Activated T-cell treated with anti-CD3 and anti-CD28 coated beads for 48 hours (primary cell): Measurements from ENCODE around the gene PSMB8.
A peak's percentile ranks its signal among the peaks of the same experiment; 100 is the strongest.
"Not testable (repeated sequence)": the region's sequence is repeated elsewhere in the genome, so short reads cannot be mapped to it uniquely, and the experiment has no call there.

Experiments
- DNase-seq: peaks from one replicate; pipeline ENCODE4 v3.0.0-alpha.2; 2020; ENCODE audit warnings: low read depth

PSMB8 gene

DNA sequence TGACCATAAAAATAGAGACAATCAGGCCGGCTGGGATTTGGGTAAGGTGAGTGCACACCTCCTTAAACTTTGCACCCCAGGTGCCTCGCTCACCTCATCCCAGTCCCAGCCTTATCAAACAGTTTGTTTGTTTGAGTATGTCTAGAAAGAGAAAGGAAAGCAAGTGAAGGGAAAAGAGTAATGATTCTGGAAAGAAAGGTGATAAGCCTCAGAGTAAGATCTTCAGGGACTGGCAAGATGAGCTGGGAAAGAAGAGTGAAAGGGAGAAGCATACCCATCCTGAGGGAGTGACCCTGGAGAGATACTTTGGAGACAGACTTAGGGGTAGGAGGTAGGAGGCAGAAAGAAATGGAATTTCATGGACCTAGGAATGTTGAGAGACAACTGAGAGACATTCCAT lies 7.0 kb downstream of the PSMB8 start:
- DNase-seq = no peak

DNA sequence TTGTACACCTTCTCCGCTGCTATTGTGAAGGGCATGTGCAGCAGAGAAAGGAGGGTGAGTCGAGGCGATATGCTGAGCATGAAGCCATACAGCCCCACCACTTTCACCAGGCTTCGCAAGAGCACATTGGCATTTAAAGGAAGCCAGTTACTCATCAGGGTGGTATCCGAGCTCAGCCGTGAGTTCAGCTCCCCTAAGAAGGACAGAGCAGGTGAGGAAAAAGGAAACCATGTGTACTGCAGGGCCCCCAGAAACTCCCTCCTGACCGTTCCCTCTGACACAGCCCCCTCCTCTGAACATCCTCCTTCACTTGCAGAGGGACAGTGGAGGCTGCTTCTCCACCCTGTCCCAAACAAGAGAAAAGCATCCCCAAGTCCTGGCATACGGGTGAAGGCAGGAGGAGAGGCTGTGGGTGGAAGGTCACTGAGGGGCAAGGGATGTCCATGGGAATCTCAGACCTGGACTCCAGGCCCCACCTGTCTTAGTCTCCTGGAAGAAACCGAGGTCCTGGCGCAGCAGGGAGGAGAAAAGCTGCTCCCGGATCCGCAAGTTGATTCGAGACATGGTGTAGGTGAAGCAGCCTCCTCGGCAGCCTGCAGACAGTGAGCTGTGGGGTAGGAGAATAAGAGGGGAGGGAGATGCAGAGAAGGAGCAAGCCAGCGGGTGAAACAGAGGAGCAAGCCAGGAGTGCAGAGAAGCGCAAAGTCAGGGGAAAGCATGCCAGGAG lies 8.5 kb downstream of the PSMB8 start:
- no peak for DNase-seq

DNA sequence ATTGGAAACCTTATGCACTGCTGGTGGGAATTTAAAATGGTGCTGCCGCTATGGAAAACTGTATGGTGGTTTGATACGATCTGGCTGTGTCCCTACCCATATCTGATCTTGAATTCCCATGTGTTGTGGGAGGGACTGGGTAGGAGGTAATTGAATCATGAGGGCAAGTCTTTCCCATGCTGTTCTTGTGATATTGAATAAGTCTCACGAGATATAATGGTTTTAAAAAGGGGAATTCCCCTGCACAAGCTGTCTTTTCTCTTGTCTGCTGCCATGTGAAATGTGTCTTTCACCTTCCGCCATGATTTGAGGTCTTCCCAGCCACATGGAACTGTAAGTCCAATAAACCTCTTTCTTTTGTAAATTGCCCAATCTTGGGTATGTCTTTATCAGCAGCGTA lies 10.2 kb downstream of the PSMB8 start:
- no peak for DNase-seq

DNA sequence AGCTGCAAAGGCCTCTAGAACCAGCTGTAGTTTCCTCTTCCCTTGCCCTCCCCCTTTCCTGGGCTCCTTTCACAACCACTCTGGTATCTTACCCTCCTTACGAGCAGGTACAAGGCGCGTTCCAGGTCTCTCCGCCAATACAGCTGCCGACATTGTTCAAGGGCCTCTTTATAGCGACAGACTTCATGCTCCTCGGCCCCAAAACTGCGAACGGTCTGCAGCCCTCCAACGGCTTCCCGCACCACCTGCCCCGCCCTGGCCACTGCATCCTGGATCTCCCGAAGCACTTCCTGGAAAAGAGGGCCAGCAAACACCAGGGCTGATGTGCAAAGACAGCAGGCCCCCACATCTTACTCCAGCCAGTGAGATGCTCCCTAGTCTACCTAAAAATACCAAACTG lies 11.3 kb downstream of the PSMB8 start:
- no peak for DNase-seq

DNA sequence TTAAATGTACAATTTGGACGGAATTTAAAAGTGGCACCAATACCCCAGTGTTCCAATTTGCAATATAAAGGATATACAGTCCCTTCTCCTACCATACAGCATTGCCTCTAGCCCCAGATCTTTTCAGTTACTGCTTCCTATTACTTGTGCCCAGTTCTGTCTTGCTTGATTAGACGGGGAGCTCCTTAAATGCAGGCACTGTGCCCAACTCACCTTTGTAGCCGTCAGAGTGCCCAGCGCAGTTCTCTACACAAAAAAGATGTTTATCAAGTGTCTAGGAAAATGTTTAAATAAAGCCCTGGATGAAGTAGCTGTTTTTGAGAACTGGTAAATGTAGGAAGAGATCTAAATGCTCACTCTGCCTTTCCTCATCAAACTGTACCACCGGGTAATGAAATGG lies 12.9 kb downstream of the PSMB8 start:
- DNase-seq = no peak

DNA sequence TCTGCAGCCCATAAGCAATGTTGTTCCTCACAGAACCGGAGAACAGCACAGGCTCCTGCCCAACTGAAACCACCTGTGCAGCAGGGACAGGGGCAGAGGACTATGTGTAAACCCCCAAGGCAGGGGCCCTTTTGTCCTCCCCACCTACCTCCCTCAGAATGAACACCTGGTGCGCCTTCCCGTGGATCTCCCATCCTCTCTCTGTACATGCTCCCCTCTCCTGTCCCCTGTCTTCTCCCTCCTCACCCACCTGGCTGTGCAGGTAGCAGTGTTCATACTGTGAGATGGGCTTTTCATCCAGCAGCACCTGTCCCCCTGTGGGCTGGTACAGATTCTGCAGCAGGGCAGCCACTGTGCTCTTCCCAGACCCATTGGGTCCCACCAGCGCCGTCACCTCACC lies 13.8 kb downstream of the PSMB8 start:
- no peak for DNase-seq

DNA sequence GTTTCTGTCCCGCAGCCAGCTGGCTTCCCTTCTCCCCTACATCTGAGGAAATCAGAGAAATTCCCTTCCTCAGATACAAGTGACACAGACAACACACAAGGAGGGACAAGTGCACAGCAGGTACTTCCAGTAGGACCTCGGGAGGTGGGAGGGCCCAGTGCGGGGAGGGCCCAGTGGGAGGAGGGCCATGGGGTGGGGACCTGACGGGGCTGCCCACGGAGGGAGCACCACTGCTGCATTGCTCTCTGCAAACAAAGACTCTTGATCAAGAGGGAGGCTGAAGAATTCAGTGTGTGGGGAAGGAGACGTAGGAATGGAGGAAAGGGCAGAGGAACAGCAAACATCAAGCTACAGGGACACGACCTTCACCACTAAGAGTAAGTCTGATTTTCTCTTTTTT lies 14.4 kb downstream of the PSMB8 start:
- DNase-seq = no peak

DNA sequence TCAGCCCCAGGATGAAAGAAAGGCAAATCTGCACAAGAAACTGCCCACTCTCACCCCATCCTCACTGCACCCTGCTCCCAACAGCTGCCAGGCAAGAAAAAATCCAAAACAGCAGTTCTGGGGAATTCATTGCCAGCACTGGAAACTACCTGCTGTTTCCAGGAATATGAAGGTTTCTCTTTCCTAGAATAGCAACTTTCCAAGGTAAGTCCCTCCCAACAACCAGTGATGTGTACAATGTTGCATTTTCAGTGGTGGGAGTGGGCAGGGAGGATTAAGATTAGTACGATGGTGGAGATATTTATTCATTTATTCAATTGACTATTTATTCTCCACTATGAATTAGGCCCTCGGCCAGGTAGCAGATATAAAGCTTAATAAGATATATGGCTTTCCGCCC lies 16.8 kb downstream of the PSMB8 start:
- DNase-seq = no peak

DNA sequence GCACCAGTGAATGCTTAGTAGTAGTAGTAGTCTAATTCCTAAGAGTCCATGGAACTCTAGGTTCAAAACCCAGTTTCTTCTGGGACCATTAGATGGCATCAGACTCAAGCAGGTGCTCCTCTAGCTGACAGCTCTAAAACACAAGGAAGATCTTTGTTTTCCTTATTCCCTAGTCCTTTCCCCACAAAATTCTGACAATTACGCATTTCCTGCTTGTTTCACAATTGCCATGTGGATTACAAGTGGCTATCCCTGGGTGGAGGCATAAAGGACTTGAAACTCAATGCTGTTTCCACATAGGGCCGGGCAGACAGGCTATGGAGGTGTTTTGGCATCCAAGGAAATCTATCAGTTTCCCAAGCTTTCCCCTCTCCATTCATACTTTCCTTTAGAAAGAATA lies 17.9 kb downstream of the PSMB8 start:
- DNase-seq = no peak

DNA sequence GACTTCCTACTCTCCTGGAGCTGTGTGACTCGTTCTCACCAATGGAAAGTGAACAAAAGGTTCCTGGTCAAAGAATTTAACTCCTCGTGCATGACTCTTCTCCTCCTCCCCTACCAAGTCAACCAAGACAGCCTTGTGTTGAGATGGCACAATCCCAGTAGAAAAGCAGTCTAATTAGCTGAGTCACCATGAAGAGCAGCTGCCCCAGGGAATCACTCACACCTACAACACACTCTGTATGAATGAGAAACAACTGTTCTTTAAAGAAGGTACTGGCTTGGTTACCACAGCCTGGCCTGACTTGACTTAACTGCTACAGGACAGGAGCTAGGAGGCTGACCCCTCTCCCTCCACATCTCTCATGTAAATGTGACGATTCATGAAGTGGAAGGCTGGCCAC lies 24.1 kb downstream of the PSMB8 start:
- no peak for DNase-seq

DNA sequence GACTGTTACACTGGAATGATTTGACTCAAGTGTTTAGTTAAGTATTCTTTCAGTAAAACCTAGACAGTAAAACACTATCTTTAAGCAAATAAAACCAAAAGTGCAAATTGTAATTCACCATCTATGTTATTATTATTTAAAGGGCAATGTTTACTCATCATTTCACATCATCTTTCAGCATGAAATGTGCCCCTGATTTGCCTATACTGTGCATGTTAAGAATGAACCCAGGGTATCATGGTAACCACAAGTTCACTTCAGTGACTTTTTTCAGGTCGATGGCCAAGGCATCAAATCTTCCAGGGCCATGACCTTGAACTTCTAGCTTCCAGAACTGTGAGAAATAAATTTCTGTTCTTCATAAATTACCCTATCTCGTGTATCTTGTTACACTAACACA lies 25.0 kb downstream of the PSMB8 start:
- DNase-seq = no peak

DNA sequence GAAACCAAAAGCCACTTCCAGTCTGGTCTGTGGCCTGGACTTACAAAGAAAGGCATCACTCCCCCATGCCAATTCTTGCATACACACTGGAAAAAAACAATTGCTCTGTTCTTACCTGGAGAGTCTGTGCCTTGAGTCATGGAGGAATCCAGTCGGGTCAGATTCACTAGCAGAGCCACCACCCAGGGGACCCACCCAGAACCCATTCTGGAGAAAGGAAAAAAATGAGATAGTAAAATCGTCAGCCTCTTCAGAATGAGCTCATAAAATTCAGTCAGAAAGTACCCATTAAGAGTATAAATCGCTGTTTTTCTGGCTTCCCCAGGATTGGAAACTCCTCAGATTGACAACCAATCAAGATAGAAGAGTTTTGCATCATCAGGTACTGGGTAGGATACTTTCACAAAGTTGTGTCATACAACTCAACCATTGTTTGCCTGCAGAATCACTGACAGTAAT lies 27.1 kb downstream of the PSMB8 start, which contains the start of gene HLA-DOB:
TSS of gene HLA-DOB (minus strand) at position 257 of the 459 bp plus-strand sequence. CDS start at position 206, 51 bp downstream.
- DNase-seq = no peak

DNA sequence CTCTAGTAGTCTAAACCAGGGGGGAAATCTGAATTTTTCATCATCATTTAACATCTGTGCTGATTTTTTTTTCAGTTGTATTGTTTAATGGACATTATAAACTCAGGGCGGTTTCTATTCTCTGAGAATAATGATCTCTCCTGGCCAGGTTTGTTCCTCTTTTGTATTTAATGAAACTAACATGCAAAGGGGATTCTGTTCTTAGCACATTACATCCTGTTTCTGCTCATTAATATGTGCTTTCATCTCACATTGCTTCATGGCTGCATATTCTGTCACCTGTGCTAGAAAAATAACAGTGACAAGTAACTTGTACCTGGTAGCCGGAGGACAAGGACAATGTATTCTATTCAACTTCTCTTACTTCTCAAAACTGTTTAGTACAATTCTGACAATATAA lies 27.9 kb downstream of the PSMB8 start:
- no peak for DNase-seq

DNA sequence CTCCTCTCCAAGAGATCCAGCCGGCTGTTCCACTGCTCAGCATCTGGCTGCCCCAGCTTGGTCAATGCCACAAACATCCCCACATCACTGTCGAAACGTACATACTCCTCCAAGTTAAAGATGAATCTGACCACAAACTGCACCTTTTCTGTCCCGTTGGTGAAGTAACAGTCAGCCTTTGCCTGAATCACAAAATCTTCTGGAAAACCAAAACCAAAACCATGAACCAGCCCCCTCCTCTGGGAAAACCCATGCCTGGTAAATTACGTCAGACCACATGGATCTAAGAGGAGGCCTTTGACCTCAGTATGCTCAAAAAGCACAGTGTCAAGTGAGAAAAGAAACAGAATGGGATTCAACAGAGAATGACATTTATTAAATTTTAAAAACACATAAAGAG lies 28.7 kb downstream of the PSMB8 start:
- DNase-seq = no peak

DNA sequence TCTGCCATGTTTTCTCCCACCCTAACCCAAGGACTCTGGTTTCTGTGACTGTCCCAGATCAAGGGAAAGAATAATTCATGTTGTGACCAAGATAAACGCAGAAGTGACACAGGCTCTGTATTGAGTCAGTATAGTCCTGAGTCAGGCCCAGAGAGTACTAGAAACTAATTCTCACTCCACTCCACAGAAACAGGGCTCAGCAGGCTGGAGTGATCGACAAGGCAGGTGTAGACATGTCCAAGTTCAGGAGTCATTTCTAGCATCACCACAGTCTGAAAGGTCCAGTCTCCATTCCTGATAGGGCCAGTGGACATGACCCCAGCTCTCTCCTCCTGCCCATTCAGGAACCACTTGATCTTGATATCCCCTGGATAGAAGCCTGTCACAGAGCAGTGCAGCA lies 29.7 kb downstream of the PSMB8 start:
- DNase-seq = no peak

DNA sequence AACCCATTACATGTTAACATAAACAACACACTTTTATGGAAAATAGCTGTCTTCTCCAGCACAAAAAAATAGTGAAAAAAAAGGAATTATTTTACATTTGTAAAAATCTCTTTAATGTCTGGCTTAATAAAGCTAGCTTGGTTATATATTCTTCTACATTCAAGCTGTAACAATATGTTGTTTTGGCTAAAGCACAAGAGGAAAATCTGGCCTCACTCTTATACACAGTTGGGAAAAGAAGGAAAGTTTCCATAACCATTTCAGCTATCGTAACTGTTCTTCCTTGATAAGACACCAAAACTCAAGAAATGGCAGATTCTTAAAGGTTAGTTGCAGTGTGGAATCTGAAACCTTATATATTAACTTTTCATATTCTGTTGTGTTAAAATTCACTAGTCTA lies 34.7 kb downstream of the PSMB8 start:
- no peak for DNase-seq

DNA sequence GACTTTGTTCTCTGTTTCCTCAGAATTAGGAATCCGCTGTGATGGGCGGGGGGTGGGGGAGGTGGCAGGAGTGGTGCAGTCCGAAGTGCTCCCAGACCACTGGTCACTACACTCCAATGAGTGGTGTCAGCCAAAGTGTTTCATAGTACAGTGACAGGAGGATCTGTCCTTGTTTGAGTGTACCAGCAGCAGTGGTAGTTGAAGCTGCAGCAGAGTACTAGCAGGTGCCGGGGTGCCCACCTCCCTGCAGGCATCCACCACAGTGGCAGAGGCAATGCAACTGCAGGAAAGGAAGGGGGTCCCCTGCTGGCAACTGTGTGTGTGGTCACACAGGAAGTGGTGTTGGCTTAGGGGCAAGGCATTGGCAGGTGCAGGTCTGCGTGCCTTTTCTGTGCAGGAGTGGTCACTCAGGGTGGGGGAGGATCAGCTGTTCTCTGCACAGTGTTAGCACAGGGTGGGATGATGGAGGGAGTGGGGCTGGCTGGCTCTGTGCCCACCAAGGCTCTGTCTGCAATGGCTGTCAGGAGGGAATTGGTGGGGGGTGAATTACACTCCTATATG lies 36.7 kb downstream of the PSMB8 start:
- no peak for DNase-seq

DNA sequence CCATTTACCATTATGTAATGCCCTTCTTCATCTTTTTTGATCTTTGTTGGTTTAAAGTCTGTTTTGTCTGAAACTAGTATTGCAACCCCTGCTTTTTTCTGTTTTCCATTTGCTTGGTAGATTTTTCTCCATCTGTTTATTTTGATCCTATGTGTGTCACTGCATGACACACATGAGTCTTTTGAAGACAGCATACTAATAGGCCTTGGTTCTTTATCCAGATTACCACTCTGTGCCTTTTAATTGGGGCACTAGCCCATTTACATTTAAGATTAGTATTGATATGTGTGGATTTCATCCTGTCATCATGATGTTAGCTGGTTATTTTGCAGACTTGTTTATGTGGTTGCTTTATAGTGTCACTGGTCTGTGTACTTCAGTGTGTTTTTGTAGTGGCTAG lies 38.4 kb downstream of the PSMB8 start:
- DNase-seq = not testable (repeated sequence)

DNA sequence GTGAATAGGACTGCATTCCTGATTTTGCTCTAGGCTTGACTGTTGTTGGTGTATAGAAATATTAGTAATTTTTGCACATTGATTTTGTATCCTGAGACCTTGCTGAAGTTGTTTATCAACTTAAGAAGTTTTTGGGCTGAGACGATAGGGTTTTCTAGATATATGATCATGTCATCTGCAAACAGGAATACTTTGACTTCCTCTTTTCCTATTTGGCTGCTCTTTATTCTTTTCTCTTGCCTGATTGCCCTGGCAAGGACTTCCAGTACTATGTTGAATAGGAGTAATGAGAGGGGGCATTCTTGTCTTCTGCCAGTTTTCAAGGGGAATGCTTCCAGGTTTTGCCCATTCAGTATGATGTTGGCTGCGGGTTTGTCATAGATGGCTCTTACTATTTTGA lies 40.4 kb downstream of the PSMB8 start:
- no peak for DNase-seq

DNA sequence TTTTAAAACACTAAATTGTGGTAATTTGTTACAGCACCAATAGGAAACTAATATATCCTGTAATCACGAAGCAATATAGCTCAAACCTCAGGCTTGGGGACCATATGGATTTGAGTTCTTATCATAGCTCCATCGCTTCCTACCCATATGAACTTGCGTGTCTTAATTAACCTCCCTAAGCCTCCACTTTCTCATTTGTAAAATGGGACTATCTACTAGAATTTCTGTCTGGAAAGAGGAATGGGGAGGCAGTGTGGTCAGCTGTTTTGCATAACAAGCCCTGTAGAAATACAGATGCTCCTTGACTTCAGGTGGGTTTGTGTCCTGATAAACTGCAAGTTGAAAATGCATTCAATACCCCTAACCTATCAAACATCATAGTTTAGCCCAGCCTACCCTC lies 44.1 kb downstream of the PSMB8 start:
- no peak for DNase-seq

DNA sequence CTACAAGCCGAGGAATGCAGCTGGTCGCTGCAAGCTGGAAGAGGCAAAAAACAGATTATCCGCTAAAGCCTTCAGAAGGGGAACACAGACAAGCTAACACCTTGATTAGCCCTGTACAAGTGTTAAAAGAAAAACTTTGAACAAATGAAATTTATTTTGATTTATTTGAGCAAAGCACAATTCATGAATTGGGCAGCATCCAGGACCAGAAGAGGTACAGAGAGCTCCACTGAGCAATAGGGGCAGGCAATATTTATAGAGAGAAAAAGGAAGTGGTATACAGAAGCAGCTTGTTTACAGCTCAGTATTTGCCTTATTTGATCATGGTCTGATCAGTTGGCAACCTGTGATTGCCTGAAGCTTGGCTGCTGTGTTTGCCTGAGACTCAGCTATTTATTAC lies 44.7 kb downstream of the PSMB8 start:
- no peak for DNase-seq

DNA sequence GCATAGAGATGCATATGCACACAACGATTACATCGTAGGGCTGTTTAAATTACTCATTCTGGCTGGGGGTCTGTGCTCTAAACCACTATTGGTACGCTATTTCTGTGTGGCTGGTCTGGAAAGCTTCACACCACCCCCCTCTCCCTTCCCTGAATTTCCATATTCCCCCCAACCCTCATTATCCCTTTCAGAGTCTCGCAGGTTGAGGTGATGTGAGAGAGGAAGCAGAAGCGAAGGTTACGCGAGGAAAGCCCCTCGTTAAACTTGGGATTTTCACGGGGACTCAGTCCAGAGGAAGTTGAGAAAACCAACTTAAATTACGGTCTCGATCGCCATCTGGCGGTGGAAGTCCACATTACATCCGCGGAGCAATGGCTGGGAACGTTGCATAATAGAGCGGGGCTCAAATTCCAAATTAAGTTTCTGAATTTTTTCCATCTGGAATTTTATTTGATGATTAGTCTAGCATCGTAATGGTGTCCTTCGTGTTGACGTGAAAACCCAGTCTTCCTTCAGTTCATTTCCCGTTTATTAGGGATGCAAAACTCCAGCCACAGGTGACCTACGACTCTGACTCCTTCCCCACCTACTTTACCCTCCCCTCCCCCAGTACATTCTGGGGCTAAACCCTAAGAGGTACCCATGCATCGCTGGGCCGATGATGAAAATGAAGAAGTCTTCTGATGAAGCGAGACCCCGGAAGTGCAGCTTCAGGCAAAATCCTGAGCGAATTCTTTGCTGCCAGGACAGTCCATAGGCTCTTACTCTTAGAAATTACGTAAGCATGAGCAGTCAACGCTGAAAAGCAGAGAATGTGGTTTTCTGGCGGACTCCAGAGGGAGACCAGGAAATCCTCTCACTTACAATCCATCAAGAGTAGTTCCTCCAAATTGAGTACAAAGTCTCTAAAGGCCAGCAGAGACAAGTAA lies 46.7 kb downstream of the PSMB8 start:
- peak; percentile 59 for DNase-seq

DNA sequence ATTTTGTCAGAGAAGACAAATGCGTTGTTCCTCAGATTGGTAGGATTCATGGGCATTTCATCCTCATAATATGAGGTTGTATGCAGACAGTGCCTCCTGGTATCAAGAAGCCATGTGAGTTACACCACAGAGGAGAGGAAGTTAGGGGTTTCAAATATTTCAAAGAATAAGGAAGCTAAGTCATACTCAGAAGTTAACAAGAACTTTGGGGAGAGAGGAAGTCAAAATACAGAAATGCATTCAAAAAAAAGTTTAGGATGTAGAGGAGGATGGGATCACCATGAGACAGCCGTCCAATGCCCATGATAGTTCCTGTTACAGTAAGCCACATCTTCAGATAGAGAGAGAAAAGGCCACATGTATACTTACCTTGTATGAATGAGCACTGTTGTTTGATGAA lies 49.3 kb downstream of the PSMB8 start:
- DNase-seq = no peak
